Right lobe of liver (tissue), 4 donors: ENCODE measurements around the gene MIB1.

Source experiments
- CTCF ChIP-seq, 4 donors: fragments of 200-600 bp in 3 of 4; fragments of 450-650 bp in 1 of 4; IDR thresholded peaks; one replicate each; pipeline versions ENCODE4 v1.5.1 to v1.8.0; 2016 to 2022; ENCODE audit warnings: antibody characterized with exemption in 4 of 4, mild to moderate bottlenecking in 2 of 4
- POLR2A ChIP-seq: fragments of 450-650 bp; IDR thresholded peaks from one replicate; pipeline ENCODE4 v1.6.1; 2017; ENCODE audit warnings: antibody characterized with exemption, mild to moderate bottlenecking
- donor health status: DM: no; HTN: no; CAD: no.
- donor health status: DM: no; HTN: no; CAD: no.
- donor health status: DM: no; HTN: yes; CAD: no.

GRCh38 chr18:21722687-21723086 is 17.9 kb upstream of the MIB1 start:
- TF ChIP-seq CTCF (IDR thresholded peaks at IDR 0.05) = no peak
- no peak for TF ChIP-seq POLR2A
